ENCODE measurements around the gene SHISAL1. TPM values are rescaled to one million over a fixed set of nuclear protein-coding genes. Genes with fewer than 3 reads are reported as not detected.
A peak's percentile ranks its signal among the peaks of the same experiment; 100 is the strongest.

The SHISAL1 gene
- total RNA-seq, 4 donors from 2014 or later = 0.47 to 1.9 (median 0.75) TPM

DNA sequence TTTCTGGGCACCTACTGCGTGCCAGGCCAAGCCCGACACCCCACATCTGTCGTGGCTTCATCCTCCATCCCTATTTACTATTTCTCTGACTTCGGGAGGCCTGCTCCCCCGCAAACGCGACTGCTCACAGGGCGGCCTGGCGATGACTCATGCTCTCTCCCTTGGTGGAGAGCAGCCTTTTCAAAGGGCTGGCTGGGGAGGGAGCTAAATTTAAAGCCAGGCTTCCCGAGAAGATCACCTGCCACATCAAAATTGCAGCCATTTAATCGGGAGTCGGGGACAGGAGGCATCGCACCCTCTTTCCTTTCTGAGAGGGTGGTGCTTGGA lies 24.9 kb upstream of the SHISAL1 start:
- TF ChIP-seq, protein P1, sequence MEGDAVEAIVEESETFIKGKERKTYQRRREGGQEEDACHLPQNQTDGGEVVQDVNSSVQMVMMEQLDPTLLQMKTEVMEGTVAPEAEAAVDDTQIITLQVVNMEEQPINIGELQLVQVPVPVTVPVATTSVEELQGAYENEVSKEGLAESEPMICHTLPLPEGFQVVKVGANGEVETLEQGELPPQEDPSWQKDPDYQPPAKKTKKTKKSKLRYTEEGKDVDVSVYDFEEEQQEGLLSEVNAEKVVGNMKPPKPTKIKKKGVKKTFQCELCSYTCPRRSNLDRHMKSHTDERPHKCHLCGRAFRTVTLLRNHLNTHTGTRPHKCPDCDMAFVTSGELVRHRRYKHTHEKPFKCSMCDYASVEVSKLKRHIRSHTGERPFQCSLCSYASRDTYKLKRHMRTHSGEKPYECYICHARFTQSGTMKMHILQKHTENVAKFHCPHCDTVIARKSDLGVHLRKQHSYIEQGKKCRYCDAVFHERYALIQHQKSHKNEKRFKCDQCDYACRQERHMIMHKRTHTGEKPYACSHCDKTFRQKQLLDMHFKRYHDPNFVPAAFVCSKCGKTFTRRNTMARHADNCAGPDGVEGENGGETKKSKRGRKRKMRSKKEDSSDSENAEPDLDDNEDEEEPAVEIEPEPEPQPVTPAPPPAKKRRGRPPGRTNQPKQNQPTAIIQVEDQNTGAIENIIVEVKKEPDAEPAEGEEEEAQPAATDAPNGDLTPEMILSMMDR (IDR thresholded peaks at IDR 0.05) = no peak
- ATAC-seq (ENCODE audit: low FRiP score) = peak; percentile 67
- DNase-seq (ENCODE audit: low spot score) = peak; percentile 41

DNA sequence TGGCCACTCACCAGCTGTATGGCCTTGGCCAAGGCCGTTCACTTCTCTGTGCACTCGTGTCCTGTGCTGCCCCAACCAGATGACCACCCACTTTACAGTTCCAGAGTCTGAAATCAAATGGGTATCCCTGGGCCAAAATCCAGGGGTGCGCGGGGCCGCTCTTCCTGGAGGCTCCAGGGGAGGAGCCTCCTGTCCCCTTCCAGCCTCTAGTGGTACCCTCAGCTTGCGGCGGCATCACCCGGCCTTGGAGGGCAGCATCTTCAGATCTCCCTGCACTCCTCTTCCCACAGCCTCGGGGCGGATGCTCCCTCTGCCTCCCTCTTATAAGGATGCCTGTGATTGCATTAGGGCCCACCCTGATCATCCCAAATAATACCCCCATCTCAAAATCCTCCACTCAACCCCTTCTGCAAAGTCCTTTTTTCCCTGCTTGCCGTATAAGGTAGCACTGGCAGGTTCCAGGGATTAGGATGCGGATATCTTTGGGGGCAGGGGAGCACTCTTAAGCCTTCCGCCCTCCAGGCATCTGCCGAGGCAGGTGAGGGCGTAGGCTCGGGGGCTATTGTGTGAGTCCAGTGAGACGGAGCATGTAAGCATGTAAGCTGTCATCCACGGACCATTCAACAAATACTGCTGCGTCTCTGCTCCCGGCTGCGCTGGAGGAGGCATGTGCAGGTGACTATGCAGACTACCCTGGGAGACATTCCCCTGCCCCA lies 24.4 kb upstream of the SHISAL1 start:
- no peak for ATAC-seq (ENCODE audit: low FRiP score)
- TF ChIP-seq, protein P1 (IDR thresholded peaks at IDR 0.05) = no peak
- DNase-seq (ENCODE audit: low spot score) = no peak

DNA sequence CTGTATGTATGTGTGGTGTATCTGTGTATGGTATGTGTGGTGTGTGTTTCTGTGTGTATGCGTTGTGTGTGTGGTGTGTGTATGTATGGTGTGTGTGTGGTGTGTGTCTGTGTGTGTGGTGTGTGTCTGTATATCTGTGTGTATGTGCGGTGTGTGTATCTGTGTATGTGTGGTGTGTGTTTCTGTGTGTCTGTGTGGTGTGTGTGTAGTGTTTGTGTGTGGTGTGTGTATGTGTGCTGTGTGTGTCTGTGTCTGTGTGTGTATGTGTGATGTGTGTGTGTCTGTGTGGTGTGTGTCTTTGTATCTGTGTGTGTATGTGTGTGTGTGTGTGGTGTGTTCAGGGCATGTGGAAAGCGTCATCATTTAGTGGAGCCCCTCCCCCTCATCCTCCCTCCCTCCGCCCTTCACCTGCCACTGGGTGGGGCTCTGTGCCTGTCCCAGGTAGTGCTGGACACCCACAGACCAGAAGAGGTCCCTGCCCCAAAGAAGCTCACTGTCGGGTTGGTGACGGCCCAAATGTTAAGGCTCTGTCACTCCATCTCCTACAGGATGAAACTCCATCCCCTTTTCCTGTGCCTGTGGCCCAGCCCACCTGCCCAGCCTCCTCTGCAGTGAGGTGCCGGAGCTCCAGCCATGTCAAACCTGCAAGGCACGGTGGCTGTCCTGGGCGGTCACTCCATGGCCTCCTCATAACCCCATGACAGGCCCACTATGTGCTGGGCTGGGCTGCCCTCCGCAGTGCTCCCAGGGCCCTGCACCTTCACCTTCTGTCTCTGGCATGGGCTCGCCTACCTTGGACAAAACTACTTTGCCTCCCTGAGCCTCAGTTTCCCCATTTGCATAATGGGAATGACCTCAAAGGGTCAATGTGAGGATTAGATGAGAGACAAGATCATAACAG lies 23.4 kb upstream of the SHISAL1 start:
- TF ChIP-seq, protein P1 (IDR thresholded peaks at IDR 0.05) = no peak
- DNase-seq (ENCODE audit: low spot score) = no peak
- no peak for ATAC-seq (ENCODE audit: low FRiP score)

GRCh38 chr22:44335066-44335839 lies 22.5 kb upstream of the SHISAL1 start:
- ATAC-seq (ENCODE audit: low FRiP score) (no peak), DNase-seq (ENCODE audit: low spot score) (no peak)
- TF ChIP-seq, protein P1 (IDR thresholded peaks at IDR 0.05) = no peak

GRCh38 chr22:44333847-44334635 lies 21.3 kb upstream of the SHISAL1 start:
- DNase-seq (ENCODE audit: low spot score) = no peak
- no peak for ATAC-seq (ENCODE audit: low FRiP score)
- TF ChIP-seq, protein P1 (IDR thresholded peaks at IDR 0.05) = no peak

- TF ChIP-seq, protein P1 (IDR thresholded peaks at IDR 0.05) = no peak
- ATAC-seq (ENCODE audit: low FRiP score) (no peak), DNase-seq (ENCODE audit: low spot score) (no peak)
These were observed 20.2 kb upstream of the SHISAL1 start for GRCh38 chr22:44332946-44333345.
